SK-N-SH treated with all-trans-retinoic acid at 6 μM for 48 hours (cell line): ENCODE measurements around the gene GPC6.

Source experiments
- ATAC-seq: fragments of 200-7000 bp; cut with Tn5 transposase; 3 replicates; pipeline ENCODE4 v1.9.1; 2020; ENCODE audit warnings: mild to moderate bottlenecking, moderate library complexity
- ARNTL ChIP-seq: fragments of 450-650 bp; formaldehyde crosslinking; IDR thresholded peaks from 2 replicates; pipeline ENCODE4 v1.5.0; 2020; ENCODE audit warnings: low read depth, mild to moderate bottlenecking, moderate library complexity, borderline replicate concordance
- CREB5 ChIP-seq: fragments of 250-450 bp; sonication (Bioruptor Pico); IDR thresholded peaks from 2 replicates; pipeline ENCODE4 v1.5.1; 2020; ENCODE audit warnings: low read depth, mild to moderate bottlenecking, moderate library complexity
- CSRNP3 ChIP-seq: fragments of 250-450 bp; sonication (Bioruptor Pico); IDR thresholded peaks from 2 replicates; pipeline ENCODE4 v1.5.1; 2021; ENCODE audit warnings: mild to moderate bottlenecking, moderate library complexity
- GLIS3 ChIP-seq: fragments of 250-450 bp; sonication (Bioruptor Pico); IDR thresholded peaks from 2 replicates; pipeline ENCODE4 v1.5.0; 2020; ENCODE audit warnings: mild to moderate bottlenecking, moderate library complexity
- ISL1 ChIP-seq: fragments of 250-450 bp; sonication (Bioruptor Pico); IDR thresholded peaks from 2 replicates; pipeline ENCODE4 v2.1.2; 2022; ENCODE audit warnings: mild to moderate bottlenecking, moderate library complexity
- PATZ1 ChIP-seq: fragments of 250-450 bp; sonication (Bioruptor Pico); IDR thresholded peaks from 2 replicates; pipeline ENCODE4 v1.8.0; 2020; ENCODE audit warnings: mild to moderate bottlenecking, moderate library complexity, borderline replicate concordance
- POU6F1 ChIP-seq: fragments of 250-450 bp; sonication (Bioruptor Pico); IDR thresholded peaks from 2 replicates; pipeline ENCODE4 v1.8.0; 2021; ENCODE audit warnings: low read depth, mild to moderate bottlenecking, moderate library complexity, borderline replicate concordance
- RARB ChIP-seq: fragments of 250-450 bp; sonication (Bioruptor Pico); IDR thresholded peaks from 2 replicates; pipeline ENCODE4 v1.8.0; 2021; ENCODE audit warnings: mild to moderate bottlenecking, moderate library complexity
- SNAI2 ChIP-seq: fragments of 250-450 bp; sonication (Bioruptor Pico); IDR thresholded peaks from 2 replicates; pipeline ENCODE4 v1.5.0; 2020; ENCODE audit warnings: mild to moderate bottlenecking, moderate library complexity
- TCF4 ChIP-seq: fragments of 250-450 bp; sonication (Bioruptor Pico); IDR thresholded peaks from 2 replicates; pipeline ENCODE4 v1.8.0; 2021; ENCODE audit warnings: mild to moderate bottlenecking, moderate library complexity, borderline replicate concordance
- TOX ChIP-seq: fragments of 250-450 bp; sonication (Bioruptor Pico); IDR thresholded peaks from 2 replicates; pipeline ENCODE4 v1.8.0; 2021; ENCODE audit warnings: mild to moderate bottlenecking, moderate library complexity, borderline replicate concordance
- TSHZ2 ChIP-seq: fragments of 250-450 bp; sonication (Bioruptor Pico); IDR thresholded peaks from 2 replicates; pipeline ENCODE4 v1.5.0; 2020; ENCODE audit warnings: mild to moderate bottlenecking, moderate library complexity
- ZC3H10 ChIP-seq: fragments of 250-450 bp; sonication (Bioruptor Pico); IDR thresholded peaks from 2 replicates; pipeline ENCODE4 v1.5.1; 2021; ENCODE audit warnings: mild to moderate bottlenecking, moderate library complexity
- ZFP3 ChIP-seq: fragments of 250-450 bp; sonication (Bioruptor Pico); IDR thresholded peaks from 2 replicates; pipeline ENCODE4 v1.5.0; 2020; ENCODE audit warnings: mild to moderate bottlenecking, moderate library complexity
- ZFP30 ChIP-seq: fragments of 450-650 bp; formaldehyde crosslinking; IDR thresholded peaks from 2 replicates; pipeline ENCODE4 v1.5.0; 2022; ENCODE audit warnings: mild to moderate bottlenecking, moderate library complexity
- ZNF565 ChIP-seq: fragments of 450-650 bp; formaldehyde crosslinking; conservative IDR thresholded peaks from 2 replicates; pipeline ENCODE4 v1.5.0; 2020; ENCODE audit warnings: low read depth, mild to moderate bottlenecking, moderate library complexity
- ZNF70 ChIP-seq: fragments of 450-650 bp; formaldehyde crosslinking; IDR thresholded peaks from 2 replicates; pipeline ENCODE4 v1.5.0; 2020; ENCODE audit warnings: mild to moderate bottlenecking, moderate library complexity
- ZNF8 ChIP-seq: fragments of 450-650 bp; formaldehyde crosslinking; IDR thresholded peaks from 2 replicates; pipeline ENCODE4 v1.5.0; 2020; ENCODE audit warnings: mild to moderate bottlenecking, moderate library complexity

Gene GPC6

GRCh38 chr13:93976528-93976927 lies 749.9 kb downstream of the GPC6 start:
- TF ChIP-seq CSRNP3 (CRISPR knock-in tag) (no peak), TOX (CRISPR knock-in tag) (no peak), CREB5 (CRISPR knock-in tag) (no peak), GLIS3 (no peak), ARNTL (CRISPR knock-in tag) (no peak), TSHZ2 (CRISPR knock-in tag) (no peak), ZFP30 (CRISPR knock-in tag) (no peak), RARB (no peak), ZNF565 (CRISPR knock-in tag) (no peak), ZC3H10 (CRISPR knock-in tag) (no peak), SNAI2 (CRISPR knock-in tag) (no peak)
- ATAC-seq = no peak

GRCh38 chr13:93977986-93978385 lies 751.4 kb downstream of the GPC6 start:
- TF ChIP-seq ZNF8 (CRISPR knock-in tag) = no peak
- TF ChIP-seq SNAI2 (CRISPR knock-in tag) = no peak
- TF ChIP-seq ISL1 (CRISPR knock-in tag) = no peak
- ATAC-seq = no peak

- TF ChIP-seq ZNF70 (CRISPR knock-in tag) = no peak
- peak; percentile 14; the same call in 1 of the 2 replicates for TF ChIP-seq ISL1 (CRISPR knock-in tag)
- no peak for ATAC-seq
These were observed 754.9 kb downstream of the GPC6 start for GRCh38 chr13:93981426-93981977.

GRCh38 chr13:93982179-93982918 lies 755.7 kb downstream of the GPC6 start:
- TF ChIP-seq PATZ1 = no peak
- no peak for TF ChIP-seq ZNF565 (CRISPR knock-in tag)
- no peak for TF ChIP-seq ZNF70 (CRISPR knock-in tag)
- no peak for TF ChIP-seq TCF4 (CRISPR knock-in tag)
- TF ChIP-seq RARB = no peak
- no peak for TF ChIP-seq ARNTL (CRISPR knock-in tag)
- TF ChIP-seq SNAI2 (CRISPR knock-in tag) = no peak
- TF ChIP-seq POU6F1 = no peak
- no peak for TF ChIP-seq ZC3H10 (CRISPR knock-in tag)
- no peak for TF ChIP-seq CSRNP3 (CRISPR knock-in tag)
- TF ChIP-seq ZFP3 (CRISPR knock-in tag) = no peak
- no peak for TF ChIP-seq TOX (CRISPR knock-in tag)
- no peak for ATAC-seq
